Liver (tissue), 9 donors: ENCODE data around the gene TRUB1. TPM values are rescaled to one million over a fixed set of nuclear protein-coding genes. Genes with fewer than 3 reads are reported as not detected.

Source experiments
- DNase-seq: peaks from one replicate; pipeline ENCODE4 v3.0.0-alpha.2; 2017; ENCODE audit warnings: low spot score
- H3K27ac ChIP-seq, 2 donors: one replicate each; pipeline ENCODE4 v1.7.0; 2013; ENCODE audit warnings: inconsistent platforms in 2 of 2, low read length in 2 of 2, control low read depth in 1 of 2, low read depth in 1 of 2, mild to moderate bottlenecking in 1 of 2
- H3K27me3 ChIP-seq, 4 donors: one replicate each; pipeline versions ENCODE4 v1.6.1 to v1.7.0; 2013; ENCODE audit warnings: low read length in 3 of 4, inconsistent platforms in 1 of 4, mild to moderate bottlenecking in 1 of 4, moderate library complexity in 1 of 4; ENCODE audit not compliant: control insufficient read depth in 4 of 4, insufficient read depth in 4 of 4
- H3K36me3 ChIP-seq, 4 donors: one replicate each; pipeline versions ENCODE4 v1.6.1 to v1.7.0; 2013; ENCODE audit warnings: low read length in 3 of 4, mild to moderate bottlenecking in 3 of 4, low read depth in 1 of 4, moderate library complexity in 1 of 4; ENCODE audit not compliant: control insufficient read depth in 4 of 4, insufficient read depth in 3 of 4
- H3K4me1 ChIP-seq, 4 donors: one replicate each; pipeline versions ENCODE4 v1.6.1 to v1.7.0; 2013; ENCODE audit warnings: low read length in 3 of 4, mild to moderate bottlenecking in 3 of 4, moderate library complexity in 1 of 4; ENCODE audit not compliant: control insufficient read depth in 4 of 4, insufficient read depth in 4 of 4
- H3K4me3 ChIP-seq, 3 donors: one replicate each; pipeline versions ENCODE4 v1.6.1 to v1.7.0; 2013; ENCODE audit warnings: low read length in 3 of 3, control low read depth in 1 of 3, low read depth in 1 of 3, mild to moderate bottlenecking in 1 of 3
- H3K9ac ChIP-seq, 2 donors: one replicate each; pipeline ENCODE4 v1.7.0; 2013; ENCODE audit warnings: low read length in 2 of 2, mild to moderate bottlenecking in 2 of 2, moderate library complexity in 2 of 2, control low read depth in 1 of 2, low read depth in 1 of 2
- H3K9me3 ChIP-seq, 4 donors: one replicate each; pipeline versions ENCODE4 v1.6.1 to v1.7.0; 2013; ENCODE audit warnings: low read length in 3 of 4; ENCODE audit not compliant: control insufficient read depth in 4 of 4
- ATF3 ChIP-seq: IDR thresholded peaks from 2 replicates; pipeline ENCODE4 v1.6.1; 2016; ENCODE audit warnings: antibody characterized with exemption
- EGR1 ChIP-seq, 2 donors: IDR thresholded peaks; 2 replicates each; pipeline ENCODE4 v1.6.1; 2016 to 2018; ENCODE audit warnings: antibody characterized with exemption in 2 of 2, low read depth in 2 of 2
- FOXA1 ChIP-seq: IDR thresholded peaks from 2 replicates; pipeline ENCODE4 v1.6.1; 2016; ENCODE audit warnings: antibody characterized with exemption
- FOXA2 ChIP-seq: IDR thresholded peaks from 2 replicates; pipeline ENCODE4 v1.6.1; 2016; ENCODE audit warnings: antibody characterized with exemption
- GABPA ChIP-seq, 2 donors: IDR thresholded peaks in 1 of 2; conservative IDR thresholded peaks in 1 of 2; 2 replicates each; pipeline ENCODE4 v1.6.1; 2016; ENCODE audit warnings: antibody characterized with exemption in 2 of 2, mild to moderate bottlenecking in 1 of 2, moderate library complexity in 1 of 2
- HNF4A ChIP-seq, 2 donors: conservative IDR thresholded peaks; 2 replicates each; pipeline ENCODE4 v1.6.1; 2016; ENCODE audit warnings: antibody characterized with exemption in 2 of 2, mild to moderate bottlenecking in 2 of 2
- JUND ChIP-seq, 2 donors: IDR thresholded peaks; 2 replicates each; pipeline ENCODE4 v1.6.1; 2016; ENCODE audit warnings: antibody characterized with exemption in 2 of 2
- RAD21 ChIP-seq, 2 donors: IDR thresholded peaks; 2 replicates each; pipeline ENCODE4 v1.6.1; 2016; ENCODE audit warnings: antibody characterized with exemption in 2 of 2, mild to moderate bottlenecking in 2 of 2
- REST ChIP-seq: IDR thresholded peaks from 2 replicates; pipeline ENCODE4 v1.6.1; 2016; ENCODE audit warnings: antibody characterized with exemption, mild to moderate bottlenecking
- RXRA ChIP-seq, 2 donors: IDR thresholded peaks; 2 replicates each; pipeline ENCODE4 v1.6.1; 2017 to 2018; ENCODE audit warnings: antibody characterized with exemption in 2 of 2, mild to moderate bottlenecking in 1 of 2
- SP1 ChIP-seq: IDR thresholded peaks from 2 replicates; pipeline ENCODE4 v1.6.1; 2018; ENCODE audit warnings: antibody characterized with exemption, mild to moderate bottlenecking
- TAF1 ChIP-seq: conservative IDR thresholded peaks from 2 replicates; pipeline ENCODE4 v1.6.1; 2016; ENCODE audit warnings: antibody characterized with exemption, mild to moderate bottlenecking
- WGBS: extraction: QIAGEN DNeasy Blood & Tissue Kit; methylation state at CpG from one replicate; pipeline ENCODE4 v1.1.7; 2013; 5-methylcytosine and 5-hydroxymethylcytosine counted together
- polyA plus RNA-seq, 2 donors: library from polyadenylated mRNA; stranded (reverse) in 1 of 2; unstranded in 1 of 2; fragments of 200-250 nt in 1 of 2; fragments of >200 nt in 1 of 2; fragmentation: Nextera tagmentation in 1 of 2; extraction: Ambion mirVana in 1 of 2; gene quantifications; one replicate each; pipeline versions ENCODE4 v1.2.1 to v1.2.3, GENCODE V29; 2013 to 2015
- total RNA-seq, 2 donors: library from RNA; depleted of rRNA; stranded (reverse); fragments of >200 nt; gene quantifications; one replicate each; pipeline ENCODE4 v1.2.3, GENCODE V29; 2014
- TF ChIP-seq, protein P1 (sequence below): fragments of 150-350 bp; IDR thresholded peaks from 2 replicates; pipeline ENCODE4 v1.5.1; 2017; ENCODE audit warnings: improper control_type of control experiment, low read depth, low read length; ENCODE audit not compliant: missing input control
- TF ChIP-seq, protein P2 (sequence below): IDR thresholded peaks from 2 replicates; pipeline ENCODE4 v1.6.1; 2016; ENCODE audit warnings: antibody characterized with exemption
- TF ChIP-seq, protein P3 (sequence below): IDR thresholded peaks from 2 replicates; pipeline ENCODE4 v1.6.1; 2016; ENCODE audit warnings: antibody characterized with exemption
- donor health status: healthy.
- donor health status: healthy.
- donor health status: healthy.
- donor health status: healthy.
- donor health status: healthy.

TRUB1 gene
- total and polyA plus RNA-seq, 4 donors, result 6.1 to 14.1 (median 8.3) TPM

DNA sequence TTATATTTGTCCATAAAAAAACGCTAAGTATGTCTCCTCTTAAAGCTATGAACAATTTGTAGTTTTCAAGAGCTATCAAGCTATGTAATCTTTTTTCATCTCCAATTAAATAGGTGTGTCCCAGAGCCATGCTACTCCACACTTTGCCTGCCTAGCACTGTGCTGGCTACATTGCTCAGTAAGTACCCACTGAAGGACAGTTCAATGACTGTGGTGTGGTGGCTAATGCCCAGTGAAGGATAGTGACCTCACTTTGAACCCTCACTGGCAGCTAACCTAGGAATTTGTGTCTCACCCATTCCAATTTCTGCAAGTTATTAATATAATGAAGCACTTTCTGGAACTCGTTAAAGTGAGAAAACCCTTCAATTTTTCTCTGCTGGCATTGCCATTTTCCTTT lies 14.4 kb upstream of the TRUB1 start:
- WGBS, result 85% methylated on average over 2 of the region's 2 CpGs
- H3K9me3 ChIP-seq, result peaks cover 0 to 4% (median 0%) of the 10 kb centered on the region in 4 donors
- TF ChIP-seq, protein P1, sequence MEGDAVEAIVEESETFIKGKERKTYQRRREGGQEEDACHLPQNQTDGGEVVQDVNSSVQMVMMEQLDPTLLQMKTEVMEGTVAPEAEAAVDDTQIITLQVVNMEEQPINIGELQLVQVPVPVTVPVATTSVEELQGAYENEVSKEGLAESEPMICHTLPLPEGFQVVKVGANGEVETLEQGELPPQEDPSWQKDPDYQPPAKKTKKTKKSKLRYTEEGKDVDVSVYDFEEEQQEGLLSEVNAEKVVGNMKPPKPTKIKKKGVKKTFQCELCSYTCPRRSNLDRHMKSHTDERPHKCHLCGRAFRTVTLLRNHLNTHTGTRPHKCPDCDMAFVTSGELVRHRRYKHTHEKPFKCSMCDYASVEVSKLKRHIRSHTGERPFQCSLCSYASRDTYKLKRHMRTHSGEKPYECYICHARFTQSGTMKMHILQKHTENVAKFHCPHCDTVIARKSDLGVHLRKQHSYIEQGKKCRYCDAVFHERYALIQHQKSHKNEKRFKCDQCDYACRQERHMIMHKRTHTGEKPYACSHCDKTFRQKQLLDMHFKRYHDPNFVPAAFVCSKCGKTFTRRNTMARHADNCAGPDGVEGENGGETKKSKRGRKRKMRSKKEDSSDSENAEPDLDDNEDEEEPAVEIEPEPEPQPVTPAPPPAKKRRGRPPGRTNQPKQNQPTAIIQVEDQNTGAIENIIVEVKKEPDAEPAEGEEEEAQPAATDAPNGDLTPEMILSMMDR, result no peak
- TF ChIP-seq TAF1, result no peak
- no peak for TF ChIP-seq ATF3
- TF ChIP-seq RXRA (IDR thresholded peaks at IDR 0.05), result no peak
- TF ChIP-seq SP1, result no peak
- no peak for TF ChIP-seq REST
- no peak for TF ChIP-seq JUND (IDR thresholded peaks at IDR 0.05)
- H3K9ac ChIP-seq, result no peak overlapping the region
- no peak overlapping the region for H3K27ac ChIP-seq
- H3K4me3 ChIP-seq, result no peak overlapping the region
- H3K36me3 ChIP-seq, result no peaks in the 10 kb centered on the region
- H3K27me3 ChIP-seq, result no peaks in the 10 kb centered on the region
- no peaks in the 10 kb centered on the region for H3K4me1 ChIP-seq
- no peak for DNase-seq

DNA sequence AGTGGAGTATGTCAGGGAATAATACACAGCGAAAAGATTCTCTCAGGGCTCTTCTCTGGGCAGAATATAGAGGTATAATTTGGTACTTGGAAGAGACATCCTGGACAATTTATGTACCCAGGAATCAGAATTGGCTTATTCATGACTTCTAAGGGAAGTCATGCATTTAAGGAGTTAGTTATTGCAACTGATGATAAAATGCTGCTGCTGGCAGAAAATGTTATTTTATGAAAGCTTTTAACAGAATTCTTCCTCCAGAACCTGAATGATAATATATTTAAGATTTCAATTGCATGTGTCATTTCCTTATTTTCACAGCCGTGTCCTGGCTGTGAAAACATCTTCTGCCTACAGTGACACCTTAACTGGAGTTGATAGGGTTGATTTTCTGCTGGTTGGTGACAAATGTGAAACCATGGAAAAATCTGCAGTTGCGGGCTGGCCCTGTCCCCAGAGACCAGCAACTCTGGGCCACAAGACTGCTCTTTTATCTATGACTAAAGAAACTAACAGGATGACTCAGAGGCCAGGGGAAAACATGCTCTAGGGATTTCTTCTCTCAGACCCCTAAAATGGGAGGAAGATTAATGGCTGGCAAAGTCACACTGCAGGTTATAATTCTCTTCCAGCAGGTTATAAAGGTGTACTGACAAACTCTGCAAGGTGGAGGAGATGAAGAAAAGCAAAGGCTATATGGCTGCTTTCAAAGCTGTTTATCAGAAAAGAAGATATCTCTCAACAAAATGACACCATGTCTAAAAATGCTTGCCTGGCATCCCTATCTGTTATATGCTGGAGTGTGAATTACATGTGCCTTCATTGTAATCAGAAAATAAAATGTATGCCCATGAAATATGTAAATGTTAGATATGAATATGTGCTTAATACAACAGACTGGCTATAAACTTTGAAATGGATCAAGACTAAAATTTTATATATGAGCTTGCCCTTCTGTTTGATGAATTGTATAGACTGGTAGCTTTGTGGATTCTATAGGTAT lies 12.1 kb upstream of the TRUB1 start:
- WGBS, result 65% methylated on average over 3 of the region's 3 CpGs
- Histone ChIP-seq H3K9me3 (peaks cover 0 to 4% (median 0%) of the 10 kb centered on the region in 4 donors), H3K4me1 (no peaks in the 10 kb centered on the region), H3K36me3 (no peaks in the 10 kb centered on the region), H3K27me3 (no peaks in the 10 kb centered on the region), H3K4me3 (no peak overlapping the region), H3K27ac (no peak overlapping the region), H3K9ac (no peak overlapping the region)
- TF ChIP-seq, protein P2, sequence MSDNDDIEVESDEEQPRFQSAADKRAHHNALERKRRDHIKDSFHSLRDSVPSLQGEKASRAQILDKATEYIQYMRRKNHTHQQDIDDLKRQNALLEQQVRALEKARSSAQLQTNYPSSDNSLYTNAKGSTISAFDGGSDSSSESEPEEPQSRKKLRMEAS, result no peak
- no peak for TF ChIP-seq FOXA1
- no peak for TF ChIP-seq EGR1 (IDR thresholded peaks at IDR 0.05; ENCODE audit: low read depth in 2 of 2)
- no peak for TF ChIP-seq HNF4A (conservative IDR thresholded peaks at IDR 0.05)
- TF ChIP-seq FOXA2, result no peak
- TF ChIP-seq ATF3, result no peak
- TF ChIP-seq GABPA (IDR thresholded peaks at IDR 0.05 in 1 of 2, conservative IDR thresholded peaks at IDR 0.05 in 1 of 2), result no peak
- TF ChIP-seq, protein P3, sequence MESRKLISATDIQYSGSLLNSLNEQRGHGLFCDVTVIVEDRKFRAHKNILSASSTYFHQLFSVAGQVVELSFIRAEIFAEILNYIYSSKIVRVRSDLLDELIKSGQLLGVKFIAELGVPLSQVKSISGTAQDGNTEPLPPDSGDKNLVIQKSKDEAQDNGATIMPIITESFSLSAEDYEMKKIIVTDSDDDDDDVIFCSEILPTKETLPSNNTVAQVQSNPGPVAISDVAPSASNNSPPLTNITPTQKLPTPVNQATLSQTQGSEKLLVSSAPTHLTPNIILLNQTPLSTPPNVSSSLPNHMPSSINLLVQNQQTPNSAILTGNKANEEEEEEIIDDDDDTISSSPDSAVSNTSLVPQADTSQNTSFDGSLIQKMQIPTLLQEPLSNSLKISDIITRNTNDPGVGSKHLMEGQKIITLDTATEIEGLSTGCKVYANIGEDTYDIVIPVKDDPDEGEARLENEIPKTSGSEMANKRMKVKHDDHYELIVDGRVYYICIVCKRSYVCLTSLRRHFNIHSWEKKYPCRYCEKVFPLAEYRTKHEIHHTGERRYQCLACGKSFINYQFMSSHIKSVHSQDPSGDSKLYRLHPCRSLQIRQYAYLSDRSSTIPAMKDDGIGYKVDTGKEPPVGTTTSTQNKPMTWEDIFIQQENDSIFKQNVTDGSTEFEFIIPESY, result no peak
- TF ChIP-seq, protein P1, result no peak
- TF ChIP-seq RXRA (IDR thresholded peaks at IDR 0.05), result no peak
- TF ChIP-seq RAD21 (IDR thresholded peaks at IDR 0.05), result no peak
- TF ChIP-seq JUND (IDR thresholded peaks at IDR 0.05), result no peak
- TF ChIP-seq SP1, result no peak
- no peak for DNase-seq
